HEK293 (cell line): Measurements from ENCODE around the gene MPEG1.

Experiments used
- CTCF ChIP-seq: fragments of 450-650 bp; formaldehyde crosslinking; IDR thresholded peaks from 2 replicates; pipeline ENCODE4 v1.5.1; 2016; ENCODE audit warnings: missing biosample characterization, missing genetic modification characterization
- PATZ1 ChIP-seq: fragments of 450-650 bp; formaldehyde crosslinking; IDR thresholded peaks from 2 replicates; pipeline ENCODE4 v1.5.1; 2016; ENCODE audit warnings: missing biosample characterization, missing genetic modification characterization
- YY1 ChIP-seq: fragments of 450-650 bp; formaldehyde crosslinking; IDR thresholded peaks from 2 replicates; pipeline ENCODE4 v1.5.1; 2018; ENCODE audit warnings: missing biosample characterization, missing genetic modification characterization
- ZBTB11 ChIP-seq: fragments of 450-650 bp; formaldehyde crosslinking; conservative IDR thresholded peaks from 2 replicates; pipeline ENCODE4 v1.5.1; 2016; ENCODE audit warnings: low read depth, missing biosample characterization, missing genetic modification characterization
- ZNF26 ChIP-seq: fragments of 450-650 bp; formaldehyde crosslinking; IDR thresholded peaks from 2 replicates; pipeline ENCODE4 v1.5.1; 2016; ENCODE audit warnings: missing biosample characterization, missing genetic modification characterization
- ZNF404 ChIP-seq: fragments of 450-650 bp; formaldehyde crosslinking; IDR thresholded peaks from 2 replicates; pipeline ENCODE4 v1.5.1; 2017; ENCODE audit warnings: missing biosample characterization, missing genetic modification characterization
- ZNF501 ChIP-seq: fragments of 450-650 bp; formaldehyde crosslinking; IDR thresholded peaks from 2 replicates; pipeline ENCODE4 v1.5.1; 2016; ENCODE audit warnings: missing biosample characterization, missing genetic modification characterization
- ZSCAN18 ChIP-seq: fragments of 450-650 bp; formaldehyde crosslinking; IDR thresholded peaks from 2 replicates; pipeline ENCODE4 v1.5.1; 2016; ENCODE audit warnings: missing biosample characterization, missing genetic modification characterization

- TF ChIP-seq ZNF404 (tag by site-specific recombination) (no peak), ZNF501 (tag by site-specific recombination) (no peak), CTCF (tag by site-specific recombination) (no peak), PATZ1 (no peak), ZBTB11 (tag by site-specific recombination) (no peak), YY1 (tag by site-specific recombination) (no peak), ZNF26 (tag by site-specific recombination) (no peak), ZSCAN18 (tag by site-specific recombination) (no peak)
Observed at GRCh38 chr11:59199546-59200422, 12.9 kb downstream of the MPEG1 start.
